Transverse colon (tissue), 4 donors: ENCODE data around the gene FAM25G. TPM values are rescaled to one million over a fixed set of nuclear protein-coding genes. Genes with fewer than 3 reads are reported as not detected.

Experiments used
- DNase-seq: peaks from one replicate; pipeline ENCODE4 v3.0.0-alpha.2; 2019
- H3K27ac ChIP-seq, 4 donors: fragments of 200-600 bp; sonication (generic); 2 replicates each; pipeline ENCODE4 v1.5.1; 2016 to 2018; ENCODE audit warnings: inconsistent platforms in 4 of 4
- H3K27me3 ChIP-seq: fragments of 200-600 bp; sonication (generic); 2 replicates; pipeline ENCODE4 v1.5.1; 2017; ENCODE audit warnings: inconsistent platforms
- H3K36me3 ChIP-seq, 4 donors: fragments of 200-600 bp; sonication (generic); 2 replicates each; pipeline ENCODE4 v1.5.1; 2017 to 2019; ENCODE audit warnings: inconsistent platforms in 4 of 4
- H3K4me1 ChIP-seq, 4 donors: fragments of 200-600 bp; sonication (generic); 2 replicates each; pipeline ENCODE4 v1.5.1; 2017 to 2020; ENCODE audit warnings: inconsistent platforms in 4 of 4
- H3K4me3 ChIP-seq, 4 donors: fragments of 200-600 bp; sonication (generic); 1 replicate in 1 of 4; 2 replicates in 3 of 4; pipeline versions ENCODE4 v1.5.1 to v1.6.1; 2017 to 2019; ENCODE audit warnings: inconsistent platforms in 4 of 4
- H3K9me3 ChIP-seq, 2 donors: fragments of 200-600 bp; sonication (generic); 2 replicates each; pipeline ENCODE4 v1.5.1; 2017 to 2019; ENCODE audit warnings: inconsistent platforms in 2 of 2
- CTCF ChIP-seq, 5 experiments: fragments of 200-600 bp in 3 of 5; fragments of 450-650 bp in 2 of 5; sonication (generic) in 3 of 5; IDR thresholded peaks; 1 replicate in 2 of 5; 2 replicates in 3 of 5; pipeline ENCODE4 v1.5.1; 2016 to 2017; ENCODE audit warnings: antibody characterized with exemption in 5 of 5, inconsistent platforms in 3 of 5, mild to moderate bottlenecking in 2 of 5, moderate library complexity in 1 of 5
- EP300 ChIP-seq: sonication (generic); formaldehyde crosslinking; IDR thresholded peaks from one replicate; pipeline ENCODE4 v1.6.1; 2017; ENCODE audit warnings: antibody characterized with exemption, low read depth
- POLR2A ChIP-seq: fragments of 450-650 bp; IDR thresholded peaks from one replicate; pipeline ENCODE4 v1.6.1; 2016; ENCODE audit warnings: antibody characterized with exemption, mild to moderate bottlenecking, moderate library complexity
- POLR2AphosphoS5 ChIP-seq, 3 donors: sonication (generic); formaldehyde crosslinking; IDR thresholded peaks; one replicate each; pipeline ENCODE4 v1.6.1; 2016; ENCODE audit warnings: antibody characterized with exemption in 3 of 3
- WGBS, 2 donors: methylation state at CpG; one replicate each; pipeline ENCODE4 v1.1.5; 2018; ENCODE audit warnings: low coverage in 1 of 2; 5-methylcytosine and 5-hydroxymethylcytosine counted together
- in situ Hi-C, 4 donors: fragments of 200-750 bp; cut with MboI; loops; one replicate each; pipeline versions ENCODE4 v1.15.0 to v1.15.1; 2017; ENCODE audit warnings: low sequenced_read_pairs in 3 of 4, low pct_ligation_motif_present in 1 of 4, low pct_unique_long_range_greater_than_20kb in 1 of 4
- intact Hi-C: fragments of 100-400 bp; cut with DNase I; formaldehyde crosslinking; loops from one replicate; pipeline ENCODE4 v1.15.1; 2023; ENCODE audit warnings: low total_unique reads
- total RNA-seq, 4 donors: library from RNA; depleted of rRNA; stranded (reverse); fragments of >200 nt; gene quantifications; one replicate each; pipeline ENCODE4 v1.1.0, GENCODE V29; 2016

Gene FAM25G
- total RNA-seq, 4 donors from 2014 or later, result not detected

DNA sequence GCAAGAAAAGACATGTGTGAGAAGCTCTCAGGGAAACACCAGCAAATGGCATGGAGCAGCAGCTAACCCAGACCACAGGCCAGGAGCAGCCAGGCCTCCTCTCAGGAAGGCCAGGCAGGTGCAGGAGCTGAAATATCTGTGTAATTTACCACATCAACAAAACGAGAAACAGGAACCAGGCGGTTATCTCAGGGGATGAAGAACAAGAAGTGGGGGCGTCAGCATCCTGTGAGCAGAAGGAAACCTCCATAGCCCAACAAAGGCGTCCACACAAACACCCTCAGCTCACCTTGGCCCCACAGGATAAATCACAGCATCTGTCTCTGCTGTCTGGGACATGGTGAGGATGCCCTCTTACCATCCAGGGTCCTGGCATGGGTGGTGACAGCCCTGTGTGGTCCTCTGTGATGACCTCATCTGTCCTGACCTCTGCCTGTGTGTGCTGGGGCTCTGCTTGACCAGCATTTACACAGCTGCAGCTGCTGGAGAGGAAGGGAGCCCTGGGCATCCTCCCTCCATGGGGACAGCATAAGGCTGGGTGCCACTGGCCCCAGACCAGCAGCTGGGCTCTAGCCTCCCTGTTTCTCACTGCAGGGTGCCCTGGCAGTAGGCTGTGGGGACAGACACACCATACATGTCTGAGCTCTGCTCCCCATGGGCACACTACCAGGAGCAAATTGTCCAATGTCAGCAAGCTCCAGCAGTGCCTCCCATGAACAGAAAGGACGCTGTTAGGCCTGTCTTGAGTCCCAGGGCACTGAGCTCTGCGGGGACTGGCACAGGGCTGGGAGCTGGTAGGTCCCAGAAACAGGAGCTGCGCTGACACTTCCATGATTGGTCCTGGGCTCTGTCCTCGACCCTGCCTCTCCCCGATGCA lies 42.2 kb downstream of the FAM25G start:
- intact Hi-C loops, result no loop called here
- 40 to 67% methylated on average over 1 to 8 of the region's 9 CpGs for WGBS, 2 donors
- H3K4me1 ChIP-seq, result no peaks in the 10 kb centered on the region
- DNase-seq, result no peak
- H3K27me3 ChIP-seq, result no peaks in the 10 kb centered on the region
- in situ Hi-C loops, result no loop called here
- no peak overlapping the region for H3K4me3 ChIP-seq
- H3K36me3 ChIP-seq, result no peaks in the 10 kb centered on the region
- peaks cover 0 to 17% of the 10 kb centered on the region in 2 donors for H3K9me3 ChIP-seq
- no peak overlapping the region for H3K27ac ChIP-seq
- TF ChIP-seq EP300 (no peak), POLR2A (no peak), CTCF (IDR thresholded peaks at IDR 0.05) (no peak), POLR2AphosphoS5 (IDR thresholded peaks at IDR 0.05) (no peak)

GRCh38 chr10:47447705-47448104 lies 43.8 kb downstream of the FAM25G start:
- no peak overlapping the region for H3K4me3 ChIP-seq
- peaks cover 0 to 17% of the 10 kb centered on the region in 2 donors for H3K9me3 ChIP-seq
- no peaks in the 10 kb centered on the region for H3K27me3 ChIP-seq
- H3K27ac ChIP-seq, result no peak overlapping the region
- intact Hi-C loops, result no loop called here
- DNase-seq, result no peak
- 82 to 100% methylated on average over 1 to 3 of the region's 3 CpGs for WGBS, 2 donors
- TF ChIP-seq EP300, result no peak
- no peak for TF ChIP-seq POLR2AphosphoS5 (IDR thresholded peaks at IDR 0.05)
- TF ChIP-seq POLR2A, result no peak
- no peak for TF ChIP-seq CTCF (IDR thresholded peaks at IDR 0.05)
- no peaks in the 10 kb centered on the region for H3K36me3 ChIP-seq
- in situ Hi-C loops, result no loop called here
- no peaks in the 10 kb centered on the region for H3K4me1 ChIP-seq

GRCh38 chr10:47447209-47447608 lies 44.3 kb downstream of the FAM25G start:
- H3K27ac ChIP-seq, result no peak overlapping the region
- in situ Hi-C loops (no loop called here), intact Hi-C loops (no loop called here)
- H3K9me3 ChIP-seq, result peaks cover 0 to 17% of the 10 kb centered on the region in 2 donors
- H3K27me3 ChIP-seq, result no peaks in the 10 kb centered on the region
- no peaks in the 10 kb centered on the region for H3K4me1 ChIP-seq
- DNase-seq, result no peak
- H3K4me3 ChIP-seq, result no peak overlapping the region
- no peaks in the 10 kb centered on the region for H3K36me3 ChIP-seq
- whole genome bisulfite sequencing, 2 donors, result 80 to 86% methylated on average over 1 to 3 of the region's 4 CpGs
- TF ChIP-seq CTCF (IDR thresholded peaks at IDR 0.05), result no peak
- TF ChIP-seq EP300, result no peak
- TF ChIP-seq POLR2AphosphoS5 (IDR thresholded peaks at IDR 0.05), result no peak
- TF ChIP-seq POLR2A, result no peak

- TF ChIP-seq POLR2AphosphoS5 (IDR thresholded peaks at IDR 0.05) (no peak), CTCF (IDR thresholded peaks at IDR 0.05) (no peak), POLR2A (no peak), EP300 (no peak)
- Histone ChIP-seq H3K4me1 (no peaks in the 10 kb centered on the region), H3K4me3 (no peak overlapping the region), H3K9me3 (peaks cover 0 to 17% of the 10 kb centered on the region in 2 donors), H3K36me3 (no peaks in the 10 kb centered on the region), H3K27me3 (no peaks in the 10 kb centered on the region), H3K27ac (no peak overlapping the region)
- WGBS, 2 donors, result 73 to 88% methylated on average over 1 of the region's 1 CpG
- intact Hi-C loops, result no loop called here
- DNase-seq, result no peak
- in situ Hi-C loops, result no loop called here
Measured at GRCh38 chr10:47445720-47446119, 45.8 kb downstream of the FAM25G start.
